Prostate gland (tissue), 2 donors: ENCODE data around the gene TIA1. TPM values are rescaled to one million over a fixed set of nuclear protein-coding genes. Genes with fewer than 3 reads are reported as not detected.
A peak's percentile ranks its signal among the peaks of the same experiment; 100 is the strongest.

Experiments used
- DNase-seq: peaks from one replicate; pipeline ENCODE4 v3.0.0-alpha.2; 2019; ENCODE audit warnings: low spot score
- H3K27ac ChIP-seq, 2 donors: fragments of 200-600 bp; sonication (generic); 2 replicates each; pipeline ENCODE4 v1.5.1; 2017 to 2019
- H3K27me3 ChIP-seq: fragments of 200-600 bp; sonication (generic); replicated peaks from 2 replicates; pipeline ENCODE4 v1.5.1; 2019; ENCODE audit not compliant: insufficient read depth
- H3K36me3 ChIP-seq, 2 donors: fragments of 200-600 bp; sonication (generic); 1 replicate in 1 of 2; 2 replicates in 1 of 2; pipeline versions ENCODE4 v1.5.1 to v1.8.1; 2017 to 2019
- H3K4me1 ChIP-seq: fragments of 200-600 bp; sonication (generic); replicated peaks from 2 replicates; pipeline ENCODE4 v1.5.1; 2019
- H3K4me3 ChIP-seq, 2 donors: fragments of 200-600 bp; sonication (generic); 2 replicates each; pipeline ENCODE4 v1.5.1; 2017 to 2019
- H3K9me3 ChIP-seq: fragments of 200-600 bp; sonication (generic); 2 replicates; pipeline ENCODE4 v1.5.1; 2017
- POLR2A ChIP-seq: fragments of 450-650 bp; IDR thresholded peaks from one replicate; pipeline ENCODE4 v1.6.1; 2016; ENCODE audit warnings: antibody characterized with exemption, mild to moderate bottlenecking
- POLR2AphosphoS5 ChIP-seq: sonication (generic); formaldehyde crosslinking; IDR thresholded peaks from one replicate; pipeline ENCODE4 v1.6.1; 2017; ENCODE audit warnings: antibody characterized with exemption
- WGBS: methylation state at CpG from one replicate; pipeline ENCODE4 v1.1.5; 2018; 5-methylcytosine and 5-hydroxymethylcytosine counted together
- intact Hi-C: fragments of 100-400 bp; cut with DNase I; formaldehyde crosslinking; loops from one replicate; pipeline ENCODE4 v1.14.2; 2022
- total RNA-seq, 2 donors: library from RNA; depleted of rRNA; stranded (reverse); fragments of >200 nt; gene quantifications; one replicate each; pipeline ENCODE4 v1.1.0, GENCODE V29; 2016
- TF ChIP-seq, protein P1 (sequence below), 4 experiments: fragments of 200-600 bp in 2 of 4; fragments of 450-650 bp in 2 of 4; sonication (generic) in 2 of 4; IDR thresholded peaks; 1 replicate in 3 of 4; 2 replicates in 1 of 4; pipeline ENCODE4 v1.5.1; 2016 to 2019; ENCODE audit warnings: antibody characterized with exemption in 4 of 4, mild to moderate bottlenecking in 2 of 4, moderate library complexity in 2 of 4

TIA1 gene
- total RNA-seq, 2 donors from 2014 or later, result 65.3 to 100 TPM

DNA sequence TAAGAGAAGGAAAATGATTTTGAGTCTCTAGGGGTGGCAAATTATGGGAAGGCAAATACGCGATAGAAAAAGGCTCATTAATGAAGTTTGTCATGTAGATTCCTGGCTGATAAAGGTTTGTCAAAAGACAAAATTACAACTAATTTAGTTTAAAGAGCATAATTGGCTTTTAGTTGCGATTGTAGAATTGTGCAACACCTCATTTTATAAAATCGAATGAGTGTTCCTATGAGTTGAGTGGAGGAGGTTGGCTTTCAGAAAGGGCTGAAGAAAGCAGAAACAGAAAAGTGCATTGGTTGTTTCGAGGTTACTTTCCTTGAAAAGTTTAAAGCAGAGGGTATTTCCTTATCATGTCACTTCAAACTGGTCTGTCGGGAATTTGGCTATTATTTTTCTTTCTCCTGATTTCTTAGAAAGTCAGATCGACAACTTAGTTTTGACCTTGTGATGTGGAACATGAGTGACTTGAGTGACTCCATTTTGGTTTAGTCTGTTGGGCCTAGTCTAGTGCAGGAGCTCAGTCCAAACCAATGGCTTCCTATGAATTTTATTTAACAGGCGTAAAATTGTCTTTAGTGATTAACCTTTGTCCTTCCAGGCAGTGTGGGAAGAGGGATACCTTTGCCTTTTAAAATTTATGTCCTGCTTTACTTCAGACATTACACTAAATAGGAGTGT, 7.3 kb upstream of the TIA1 start:
- no peaks in the 10 kb centered on the region for H3K36me3 ChIP-seq
- TF ChIP-seq, protein P1, sequence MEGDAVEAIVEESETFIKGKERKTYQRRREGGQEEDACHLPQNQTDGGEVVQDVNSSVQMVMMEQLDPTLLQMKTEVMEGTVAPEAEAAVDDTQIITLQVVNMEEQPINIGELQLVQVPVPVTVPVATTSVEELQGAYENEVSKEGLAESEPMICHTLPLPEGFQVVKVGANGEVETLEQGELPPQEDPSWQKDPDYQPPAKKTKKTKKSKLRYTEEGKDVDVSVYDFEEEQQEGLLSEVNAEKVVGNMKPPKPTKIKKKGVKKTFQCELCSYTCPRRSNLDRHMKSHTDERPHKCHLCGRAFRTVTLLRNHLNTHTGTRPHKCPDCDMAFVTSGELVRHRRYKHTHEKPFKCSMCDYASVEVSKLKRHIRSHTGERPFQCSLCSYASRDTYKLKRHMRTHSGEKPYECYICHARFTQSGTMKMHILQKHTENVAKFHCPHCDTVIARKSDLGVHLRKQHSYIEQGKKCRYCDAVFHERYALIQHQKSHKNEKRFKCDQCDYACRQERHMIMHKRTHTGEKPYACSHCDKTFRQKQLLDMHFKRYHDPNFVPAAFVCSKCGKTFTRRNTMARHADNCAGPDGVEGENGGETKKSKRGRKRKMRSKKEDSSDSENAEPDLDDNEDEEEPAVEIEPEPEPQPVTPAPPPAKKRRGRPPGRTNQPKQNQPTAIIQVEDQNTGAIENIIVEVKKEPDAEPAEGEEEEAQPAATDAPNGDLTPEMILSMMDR (IDR thresholded peaks at IDR 0.05), result no peak
- no peak for TF ChIP-seq POLR2AphosphoS5
- TF ChIP-seq POLR2A, result no peak
- 91% methylated on average over 8 of the region's 8 CpGs for WGBS
- H3K4me1 ChIP-seq, result peaks cover 15% of the 10 kb centered on the region
- intact Hi-C loops, result no loop called here
- H3K9me3 ChIP-seq, result no peaks in the 10 kb centered on the region
- no peak for DNase-seq
- H3K27me3 ChIP-seq, result no peaks in the 10 kb centered on the region
- H3K27ac ChIP-seq, result no peak overlapping the region
- H3K4me3 ChIP-seq, result no peak overlapping the region

DNA sequence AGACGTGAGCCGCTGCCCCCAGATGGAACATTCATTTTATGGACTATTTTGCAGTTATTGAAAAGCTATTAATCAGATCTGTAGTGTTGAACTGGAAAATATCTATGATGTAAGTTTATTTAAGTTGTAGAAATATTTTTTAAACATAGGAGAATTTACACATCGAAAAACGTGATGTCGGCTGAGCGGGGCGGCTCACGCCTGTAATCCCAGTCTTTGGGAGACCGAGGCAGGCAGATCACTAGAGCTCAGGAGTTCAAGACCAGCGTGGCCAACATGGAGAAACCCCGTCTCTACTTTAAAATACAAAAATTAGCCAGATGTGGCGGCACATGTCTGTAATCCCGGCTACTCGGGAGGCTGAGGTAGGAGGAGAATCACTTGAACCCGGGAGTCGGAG, 2.0 kb upstream of the TIA1 start:
- Histone ChIP-seq H3K4me3 (no peak overlapping the region), H3K36me3 (no peaks in the 10 kb centered on the region), H3K9me3 (no peaks in the 10 kb centered on the region), H3K27ac (no peak overlapping the region), H3K27me3 (no peaks in the 10 kb centered on the region), H3K4me1 (no peaks in the 10 kb centered on the region)
- TF ChIP-seq POLR2A (no peak), POLR2AphosphoS5 (no peak)
- TF ChIP-seq, protein P1 (IDR thresholded peaks at IDR 0.05), result no peak
- DNase-seq, result no peak
- intact Hi-C loops, result no loop called here
- 86% methylated on average over 16 of the region's 16 CpGs for WGBS

DNA sequence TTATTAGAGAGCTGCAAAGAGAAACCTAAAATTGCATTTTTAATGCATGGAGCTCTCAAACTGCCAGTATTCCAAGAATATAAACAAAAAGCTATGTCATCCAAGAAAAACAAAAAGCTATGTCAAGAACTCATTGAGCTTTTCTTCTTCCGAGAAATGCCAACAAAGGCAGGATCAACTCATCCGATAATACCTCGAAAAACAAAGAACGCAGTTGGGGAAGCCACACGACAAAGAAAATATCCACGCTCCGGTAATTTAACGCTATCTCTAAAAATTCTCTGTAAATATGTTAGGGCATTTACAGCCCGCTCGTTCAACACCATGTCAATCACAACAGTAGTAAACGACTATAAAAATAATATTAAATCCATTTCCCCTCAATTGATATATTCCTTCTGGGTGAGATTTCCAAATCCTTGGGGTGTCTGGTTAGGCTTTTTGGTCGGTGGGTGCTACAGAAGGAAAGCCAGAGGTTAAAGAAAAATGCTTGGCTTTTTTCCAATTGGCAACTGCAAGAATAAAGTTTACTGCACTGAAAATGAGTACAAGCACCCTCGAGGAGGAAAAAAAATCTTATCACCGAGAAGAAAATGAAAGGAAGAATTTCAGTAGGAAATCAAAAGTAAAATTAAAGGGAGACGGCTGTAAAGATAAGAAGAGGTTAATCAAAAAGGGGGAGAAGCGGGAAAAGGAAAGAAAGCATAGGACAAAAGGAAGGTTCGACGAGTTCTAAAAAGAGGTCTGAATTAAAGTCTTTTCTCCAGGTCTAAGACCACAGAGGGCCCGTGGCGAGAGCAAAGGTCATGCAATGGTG, 856 bp downstream of the TIA1 start:
- intact Hi-C loops, result loop anchor here (5.0 to 10.0 kb wide), 2 partner anchors 45 to 163 kb away; partner anchors contain the start of genes PCBP1 and SNRPG
- TF ChIP-seq, protein P1 (IDR thresholded peaks at IDR 0.05), result no peak
- TF ChIP-seq POLR2AphosphoS5 (no peak), POLR2A (no peak)
- no peaks in the 10 kb centered on the region for H3K36me3 ChIP-seq
- WGBS, result under 1% methylated on average over 20 of the region's 20 CpGs
- H3K27me3 ChIP-seq, result no peaks in the 10 kb centered on the region
- no peaks in the 10 kb centered on the region for H3K9me3 ChIP-seq
- H3K27ac ChIP-seq, result peak overlapping the region; percentile 97 to 99
- H3K4me1 ChIP-seq, result no peaks in the 10 kb centered on the region
- peak overlapping the region; percentile 72 to 87 for H3K4me3 ChIP-seq
- DNase-seq, result no peak

DNA sequence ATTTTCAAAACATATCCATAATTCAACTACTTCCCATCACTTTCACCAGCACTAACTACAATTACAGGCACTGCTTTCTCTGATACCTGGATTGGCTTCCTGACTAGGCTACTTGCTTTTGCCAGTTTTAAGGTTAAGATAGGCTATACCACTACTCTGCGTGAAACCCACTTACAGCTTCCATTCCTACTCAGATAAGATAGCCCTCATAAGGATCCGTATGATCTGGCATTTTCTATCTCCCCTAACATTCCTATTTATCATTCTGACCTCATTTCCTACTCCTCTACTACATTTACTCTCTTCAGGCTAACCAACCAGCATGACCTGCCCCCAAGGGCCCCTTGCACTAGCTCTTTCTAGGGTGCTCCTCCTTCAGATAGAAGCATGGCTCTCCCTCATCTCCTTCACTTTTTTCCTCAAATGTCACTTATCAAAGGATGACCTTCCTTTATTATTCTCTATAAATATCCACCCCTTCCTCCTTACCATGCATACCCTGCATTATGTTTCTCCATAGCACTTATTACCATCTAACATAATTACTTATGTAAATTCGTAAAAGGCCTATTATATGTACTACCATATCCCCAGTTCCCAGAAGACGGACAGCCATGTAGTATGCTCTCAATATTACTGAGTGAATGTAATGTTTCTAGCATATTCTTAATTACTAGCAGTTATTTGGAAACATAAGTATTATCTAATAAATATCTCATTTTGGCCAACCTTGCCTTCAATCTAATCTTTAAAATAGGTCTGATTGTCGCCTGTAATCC, 4.4 kb downstream of the TIA1 start:
- Histone ChIP-seq H3K27ac (no peak overlapping the region), H3K27me3 (no peaks in the 10 kb centered on the region), H3K36me3 (no peaks in the 10 kb centered on the region), H3K4me3 (no peak overlapping the region), H3K4me1 (no peaks in the 10 kb centered on the region), H3K9me3 (no peaks in the 10 kb centered on the region)
- WGBS, result 80% methylated on average over 5 of the region's 5 CpGs
- intact Hi-C loops, result loop anchor here (10.0 kb wide), 1 partner anchor 159 kb away; the partner anchor contains the start of gene PCBP1
- no peak for DNase-seq
- no peak for TF ChIP-seq POLR2A
- TF ChIP-seq POLR2AphosphoS5, result no peak
- TF ChIP-seq, protein P1 (IDR thresholded peaks at IDR 0.05), result no peak
